ENCODE measurements around the gene IFIT5.

IFIT5 gene, protein sequence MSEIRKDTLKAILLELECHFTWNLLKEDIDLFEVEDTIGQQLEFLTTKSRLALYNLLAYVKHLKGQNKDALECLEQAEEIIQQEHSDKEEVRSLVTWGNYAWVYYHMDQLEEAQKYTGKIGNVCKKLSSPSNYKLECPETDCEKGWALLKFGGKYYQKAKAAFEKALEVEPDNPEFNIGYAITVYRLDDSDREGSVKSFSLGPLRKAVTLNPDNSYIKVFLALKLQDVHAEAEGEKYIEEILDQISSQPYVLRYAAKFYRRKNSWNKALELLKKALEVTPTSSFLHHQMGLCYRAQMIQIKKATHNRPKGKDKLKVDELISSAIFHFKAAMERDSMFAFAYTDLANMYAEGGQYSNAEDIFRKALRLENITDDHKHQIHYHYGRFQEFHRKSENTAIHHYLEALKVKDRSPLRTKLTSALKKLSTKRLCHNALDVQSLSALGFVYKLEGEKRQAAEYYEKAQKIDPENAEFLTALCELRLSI

DNA sequence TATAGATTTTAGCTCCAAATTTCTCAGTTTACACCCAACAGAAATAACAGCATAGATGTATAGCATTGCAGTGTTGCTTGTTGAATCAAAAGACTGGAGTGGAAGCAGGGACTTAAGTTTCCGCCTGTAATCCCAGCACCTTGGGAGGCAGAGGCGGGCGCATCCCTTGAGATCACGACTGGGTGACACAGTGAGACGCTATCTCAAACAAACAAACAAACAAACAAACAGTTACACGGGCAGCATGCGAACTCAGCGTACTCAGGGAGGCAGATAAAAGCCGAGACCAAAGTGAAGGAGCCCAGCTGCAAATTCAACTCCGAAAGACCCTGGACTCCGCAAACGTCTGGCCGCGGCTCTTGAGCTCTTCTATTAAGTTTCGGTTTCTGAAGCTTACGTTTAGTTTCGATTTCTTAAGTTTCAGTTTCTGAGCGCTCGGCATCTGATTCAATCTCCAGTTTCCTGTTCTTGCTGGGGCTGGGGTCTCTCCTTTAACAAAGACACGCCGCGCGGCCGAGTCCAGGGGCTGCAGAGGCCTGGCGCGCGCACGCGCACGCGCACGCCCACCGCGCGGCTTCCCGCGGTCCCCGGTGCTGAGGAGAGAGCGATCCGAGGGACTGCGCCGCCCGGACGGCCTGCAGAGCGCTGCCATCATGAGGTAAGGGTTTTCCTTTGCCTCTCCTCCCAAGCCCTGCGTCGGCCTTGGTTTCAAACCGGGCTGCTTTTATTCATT, at the start of gene IFIT5:
Gene IFIT5, plus strand, starts transcription at position 423 of the 733 bp plus-strand sequence. Its CDS starts 231 bp downstream, at position 654.
- TF ChIP-seq JUND (IDR thresholded peaks at IDR 0.05; ENCODE audit: low read depth) = no peak
- peak; percentile 77 to 84 for DNase-seq (ENCODE audit: low read depth in 1 of 2, low spot score in 1 of 2)
- in situ Hi-C loops (cut with HindIII; ENCODE audit: low pct_unique_long_range_greater_than_20kb, low sequenced_read_pairs) = no loop called here

DNA sequence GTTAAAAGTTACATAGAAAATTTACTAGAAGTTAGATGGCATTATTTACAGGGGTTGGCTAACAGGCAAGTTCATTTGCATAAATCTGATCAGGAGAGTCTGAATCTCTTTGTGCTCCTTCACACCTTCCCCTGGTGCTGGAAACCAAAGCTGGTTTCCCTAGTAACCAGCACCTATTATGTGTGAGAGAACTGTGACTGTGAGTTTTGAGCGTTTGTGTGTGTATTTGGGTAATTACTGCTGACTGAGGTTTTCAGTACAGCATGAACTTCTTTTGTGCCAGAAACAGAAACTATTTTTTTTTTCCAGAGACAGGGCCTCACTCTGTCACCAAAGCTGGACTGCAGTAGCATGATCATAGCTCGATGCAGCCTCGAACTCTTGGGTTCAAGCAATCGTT, 46.8 kb upstream of the IFIT5 start:
- no peak for TF ChIP-seq JUND (IDR thresholded peaks at IDR 0.05; ENCODE audit: low read depth)
- no peak for DNase-seq (ENCODE audit: low read depth in 1 of 2, low spot score in 1 of 2)
- in situ Hi-C loops (cut with HindIII; ENCODE audit: low pct_unique_long_range_greater_than_20kb, low sequenced_read_pairs) = no loop called here

DNA sequence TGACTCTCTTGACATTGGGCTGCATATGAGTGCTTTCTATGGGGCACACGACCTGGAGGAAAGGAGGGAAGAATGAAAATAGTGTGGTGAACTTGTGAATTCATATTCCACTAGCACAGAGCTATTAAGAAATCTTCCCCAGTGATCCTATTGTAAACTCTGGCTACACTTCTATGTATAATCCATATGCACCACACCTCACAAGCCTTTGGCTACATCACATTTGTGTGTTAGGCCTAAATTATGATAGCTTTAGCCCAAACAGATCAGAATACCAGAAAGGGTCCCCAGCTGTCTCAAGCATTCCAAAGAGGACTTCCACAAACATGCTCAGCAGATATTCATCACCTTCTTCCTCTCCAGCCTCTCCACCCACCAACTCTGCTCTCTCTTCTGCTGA, 46.2 kb upstream of the IFIT5 start:
- no peak for TF ChIP-seq JUND (IDR thresholded peaks at IDR 0.05; ENCODE audit: low read depth)
- no peak for DNase-seq (ENCODE audit: low read depth in 1 of 2, low spot score in 1 of 2)
- in situ Hi-C loops (cut with HindIII; ENCODE audit: low pct_unique_long_range_greater_than_20kb, low sequenced_read_pairs) = no loop called here

DNA sequence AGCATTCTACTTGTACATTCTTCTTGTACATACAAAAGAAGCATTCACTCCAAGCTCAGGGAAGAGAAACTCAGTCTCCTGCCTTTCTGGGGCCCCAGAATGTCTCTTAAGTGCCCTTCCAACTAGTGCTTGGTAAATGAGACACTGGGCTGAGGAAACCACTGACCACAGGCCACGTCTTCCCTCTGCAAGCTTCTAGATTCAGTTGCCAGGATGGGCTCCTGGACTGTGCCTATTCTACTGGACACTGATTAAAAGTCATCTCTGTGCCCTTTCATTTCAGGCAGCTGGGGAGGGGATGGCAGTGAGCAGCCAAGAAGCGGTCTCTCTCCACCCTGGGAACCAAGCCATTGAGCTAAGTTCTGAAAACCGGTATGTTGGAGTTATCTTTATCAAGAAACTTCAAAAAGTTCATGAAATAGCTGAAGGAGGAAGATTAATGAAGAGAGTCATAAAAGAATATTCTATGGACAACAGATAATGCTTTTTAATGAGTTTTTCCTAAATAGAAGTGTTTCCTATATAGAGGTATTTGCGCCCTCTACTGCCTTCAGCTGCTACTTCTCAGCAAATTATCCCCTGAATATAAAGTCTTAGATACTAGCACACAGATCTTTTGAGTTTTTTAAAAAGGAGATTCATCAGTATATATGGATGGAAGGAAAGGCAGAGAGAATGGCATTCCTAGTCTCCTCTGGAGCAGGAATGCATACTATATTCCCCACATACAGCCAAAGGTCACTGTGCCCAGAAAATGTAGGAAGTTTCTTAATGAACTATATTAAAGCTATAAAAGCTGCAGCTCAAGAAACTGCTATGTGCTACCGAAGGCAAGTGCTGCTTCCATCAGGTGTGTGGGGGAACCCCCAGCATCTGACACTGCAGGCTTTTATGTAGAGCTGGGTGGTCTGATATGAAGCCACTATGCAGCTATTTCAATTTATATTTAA, 44.9 kb upstream of the IFIT5 start:
- in situ Hi-C loops (cut with HindIII; ENCODE audit: low pct_unique_long_range_greater_than_20kb, low sequenced_read_pairs) = no loop called here
- peak; percentile 29 to 53 for DNase-seq (ENCODE audit: low read depth in 1 of 2, low spot score in 1 of 2)
- no peak for TF ChIP-seq JUND (IDR thresholded peaks at IDR 0.05; ENCODE audit: low read depth)

DNA sequence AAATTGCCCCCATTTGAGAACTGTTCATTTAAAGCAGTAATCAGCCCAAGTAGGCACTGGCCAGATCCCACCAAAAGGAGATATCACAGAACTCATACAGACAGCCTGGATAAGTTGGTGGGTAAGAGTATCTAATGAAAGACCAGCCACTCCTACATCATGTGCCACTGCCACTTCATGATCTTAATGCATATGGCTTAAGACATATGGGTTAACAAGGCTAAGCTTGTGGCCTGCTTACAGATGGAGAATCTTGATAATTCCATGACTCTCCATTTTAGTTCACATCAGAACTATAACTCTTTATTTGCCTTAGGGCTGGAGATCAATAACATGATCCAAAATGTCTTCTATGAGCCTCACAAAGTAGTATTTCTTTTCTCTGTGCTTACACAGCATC, 43.3 kb upstream of the IFIT5 start:
- in situ Hi-C loops (cut with HindIII; ENCODE audit: low pct_unique_long_range_greater_than_20kb, low sequenced_read_pairs) = no loop called here
- no peak for TF ChIP-seq JUND (IDR thresholded peaks at IDR 0.05; ENCODE audit: low read depth)

DNA sequence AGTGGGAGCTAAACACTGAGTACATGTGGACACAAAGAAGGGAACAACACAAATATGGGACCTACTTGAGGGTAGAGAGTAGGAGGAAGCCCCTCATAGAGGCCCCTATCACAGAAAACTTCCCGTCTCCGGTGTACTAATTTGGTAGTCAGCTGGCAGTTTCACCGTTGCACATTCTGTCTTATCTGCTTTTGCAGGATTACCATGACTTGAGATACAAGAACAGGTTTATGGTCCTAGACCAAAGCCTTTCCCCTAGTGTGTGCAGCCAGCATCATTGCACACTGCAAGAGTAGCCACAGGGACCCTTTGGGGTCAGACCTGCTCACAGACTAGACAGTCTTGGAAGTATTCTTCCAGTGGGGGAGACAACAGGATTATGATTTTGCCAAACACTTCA, 42.4 kb upstream of the IFIT5 start:
- no peak for DNase-seq (ENCODE audit: low read depth in 1 of 2, low spot score in 1 of 2)
- in situ Hi-C loops (cut with HindIII; ENCODE audit: low pct_unique_long_range_greater_than_20kb, low sequenced_read_pairs) = no loop called here
- no peak for TF ChIP-seq JUND (IDR thresholded peaks at IDR 0.05; ENCODE audit: low read depth)

More for the DNA sequence above, 43.3 kb upstream of the IFIT5 start:
- DNase-seq (ENCODE audit: low read depth in 1 of 2, low spot score in 1 of 2) = no peak

DNA sequence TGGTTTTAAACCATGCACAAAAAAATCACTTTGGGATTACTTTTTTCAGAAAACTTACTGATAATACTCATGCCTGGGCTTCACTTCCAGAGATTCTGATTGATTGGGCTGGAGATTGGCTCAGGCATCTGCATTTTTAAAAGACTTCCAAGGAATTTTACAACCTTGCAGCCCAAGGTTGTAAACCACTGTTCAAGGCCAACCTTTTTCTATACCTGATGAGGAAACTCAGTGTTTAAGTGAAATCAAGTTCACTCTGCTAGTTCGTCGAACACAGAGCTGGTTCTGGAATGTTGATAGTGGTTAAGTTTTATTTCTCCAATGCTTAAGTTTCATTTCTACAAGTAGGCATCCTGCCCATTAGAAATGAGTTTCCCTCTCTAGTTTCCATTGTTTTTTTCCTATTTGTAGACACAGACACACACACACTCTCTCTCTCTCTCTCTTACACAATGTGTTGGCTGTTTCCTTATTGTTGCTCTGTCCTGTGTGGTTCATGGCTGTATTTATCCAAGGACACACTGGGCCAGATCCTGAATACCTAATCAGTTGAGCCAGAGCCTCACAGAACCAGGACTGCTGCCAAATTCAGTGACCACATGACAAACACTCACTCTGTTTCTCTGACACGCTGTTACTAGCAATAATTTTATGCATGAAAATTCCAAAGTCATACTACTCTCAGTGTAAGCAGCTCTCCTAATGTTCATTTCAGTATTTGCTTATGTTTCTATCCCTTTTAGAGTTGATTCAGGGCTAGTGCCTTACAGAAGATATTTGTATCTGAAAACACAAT, 40.3 kb upstream of the IFIT5 start:
- peak in 1 of 2 experiments; percentile 33 for DNase-seq (ENCODE audit: low read depth in 1 of 2, low spot score in 1 of 2)
- TF ChIP-seq JUND (IDR thresholded peaks at IDR 0.05; ENCODE audit: low read depth) = no peak
- in situ Hi-C loops (cut with HindIII; ENCODE audit: low pct_unique_long_range_greater_than_20kb, low sequenced_read_pairs) = no loop called here

DNA sequence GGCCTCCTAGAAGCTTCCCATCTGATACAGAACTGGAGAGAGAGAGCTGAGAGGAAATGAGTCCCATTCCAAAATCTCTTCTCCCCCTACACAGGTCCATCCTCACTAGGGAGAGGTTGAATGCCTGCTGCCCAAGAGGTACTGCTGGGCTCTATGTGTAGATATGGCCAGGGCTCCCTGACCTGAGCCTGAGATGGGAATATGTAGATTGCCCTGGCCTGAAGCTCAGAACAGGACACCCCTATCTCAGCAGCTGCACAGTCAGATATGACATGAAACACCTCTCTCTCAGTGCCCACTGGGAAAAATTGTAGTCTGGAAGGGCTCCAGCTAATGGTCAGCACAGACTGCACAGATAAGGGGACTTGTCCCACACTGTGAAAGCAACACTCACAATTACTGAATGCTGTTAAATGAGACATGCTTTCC, 39.6 kb upstream of the IFIT5 start:
- in situ Hi-C loops (cut with HindIII; ENCODE audit: low pct_unique_long_range_greater_than_20kb, low sequenced_read_pairs) = no loop called here
- TF ChIP-seq JUND (IDR thresholded peaks at IDR 0.05; ENCODE audit: low read depth) = no peak
- no peak for DNase-seq (ENCODE audit: low read depth in 1 of 2, low spot score in 1 of 2)

DNA sequence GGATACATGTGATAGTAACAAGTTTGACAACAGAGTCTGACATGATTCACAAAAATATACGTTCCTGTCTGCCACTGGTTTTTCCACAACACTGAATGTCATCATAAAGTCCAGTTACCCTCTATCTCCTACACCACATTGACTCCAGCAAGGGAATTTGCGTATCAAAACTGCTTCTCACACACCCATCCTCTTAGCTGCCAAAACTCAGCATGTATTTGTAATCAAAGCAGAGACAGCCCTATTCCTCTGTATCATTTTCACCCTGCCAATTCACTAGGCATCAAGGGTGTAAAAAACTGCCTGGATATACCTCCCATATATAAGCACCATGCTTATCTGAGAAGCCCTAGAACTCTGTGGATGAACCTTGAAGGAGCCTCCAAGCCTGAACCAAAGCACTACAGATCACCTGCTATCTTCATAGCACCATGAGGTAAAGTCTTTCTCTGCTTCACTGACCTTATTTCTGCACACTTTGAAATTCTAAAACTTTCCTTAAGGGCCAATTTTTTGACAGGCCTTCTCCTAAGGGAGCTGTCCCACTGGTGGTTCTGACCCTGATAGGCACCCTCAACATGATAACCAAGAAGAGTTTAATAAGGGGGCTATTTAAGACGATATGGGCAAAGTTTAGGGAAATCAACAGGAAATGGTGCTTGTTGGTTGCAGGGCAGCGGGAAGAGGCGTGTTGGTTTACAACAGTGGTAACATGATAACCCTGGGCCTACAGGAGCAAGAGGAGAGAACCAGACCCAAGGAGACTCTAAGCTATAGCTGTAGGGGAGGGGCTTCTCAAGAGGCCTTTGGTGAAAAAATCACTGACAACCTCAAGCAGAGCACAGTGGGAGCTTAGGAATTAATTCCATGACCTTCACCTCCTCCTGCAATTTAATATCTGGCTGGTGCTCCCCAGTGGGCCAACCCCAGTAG, 36.4 kb upstream of the IFIT5 start, which contains the start of gene IFIT1B:
Gene IFIT1B, plus strand, starts transcription at position 352 of the 933 bp plus-strand sequence. Its CDS starts 80 bp downstream, at position 432.
- no peak for TF ChIP-seq JUND (IDR thresholded peaks at IDR 0.05; ENCODE audit: low read depth)
- no peak for DNase-seq (ENCODE audit: low read depth in 1 of 2, low spot score in 1 of 2)
- in situ Hi-C loops (cut with HindIII; ENCODE audit: low pct_unique_long_range_greater_than_20kb, low sequenced_read_pairs) = no loop called here

DNA sequence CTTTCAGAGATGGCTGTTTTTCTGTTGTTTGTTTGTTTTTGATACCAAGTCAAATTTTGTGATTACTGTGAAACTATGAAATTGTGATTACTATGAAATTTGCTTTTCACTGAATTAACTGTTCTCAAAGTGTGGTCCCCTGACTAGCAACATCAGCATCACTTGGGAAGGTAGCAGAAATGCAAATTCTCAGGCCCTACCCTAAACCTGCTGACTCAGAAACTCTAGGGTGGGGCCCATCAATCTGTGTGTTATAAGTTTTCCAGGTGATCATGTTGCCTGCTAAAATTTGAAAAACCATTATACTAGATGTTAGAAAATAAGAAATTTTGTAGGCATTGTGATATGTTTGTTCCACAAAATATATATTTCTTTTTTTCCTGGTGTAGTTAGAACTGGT, 35.3 kb upstream of the IFIT5 start:
- in situ Hi-C loops (cut with HindIII; ENCODE audit: low pct_unique_long_range_greater_than_20kb, low sequenced_read_pairs) = no loop called here
- no peak for TF ChIP-seq JUND (IDR thresholded peaks at IDR 0.05; ENCODE audit: low read depth)
- DNase-seq (ENCODE audit: low read depth in 1 of 2, low spot score in 1 of 2) = no peak

Data from T47D (cell line).